Kidney epithelial cell (primary cell): ENCODE measurements around the gene NPAS2. TPM values are rescaled to one million over a fixed set of nuclear protein-coding genes. Genes with fewer than 3 reads are reported as not detected.

Source experiments
- DNase-seq: peaks from one replicate; pipeline ENCODE4 v3.0.0-alpha.2; 2010; ENCODE audit warnings: low read depth
- H3K27me3 ChIP-seq: 2 replicates; pipeline ENCODE4 v1.6.0; 2011; ENCODE audit warnings: low read length; ENCODE audit not compliant: control insufficient read depth, insufficient read depth
- H3K36me3 ChIP-seq: 2 replicates; pipeline ENCODE4 v1.5.1; 2011; ENCODE audit warnings: low read length; ENCODE audit not compliant: control insufficient read depth, insufficient read depth
- H3K4me3 ChIP-seq: 2 replicates; pipeline ENCODE4 v1.5.1; 2011; ENCODE audit warnings: low read depth, mild to moderate bottlenecking, control low read depth, low read length
- CTCF ChIP-seq: IDR thresholded peaks from 2 replicates; pipeline ENCODE4 v1.5.1; 2011; ENCODE audit warnings: mild to moderate bottlenecking, moderate library complexity, low read length, control low read depth, inconsistent platforms; ENCODE audit not compliant: insufficient read depth, poor library complexity, severe bottlenecking
- total RNA-seq: library from RNA; depleted of rRNA; stranded (reverse); fragments of >200 nt; gene quantifications from 2 replicates; pipeline ENCODE4 v1.2.3, GENCODE V29; 2015

Gene NPAS2
- total RNA-seq, 1 donor from 2014 or later = 11.2 TPM

DNA sequence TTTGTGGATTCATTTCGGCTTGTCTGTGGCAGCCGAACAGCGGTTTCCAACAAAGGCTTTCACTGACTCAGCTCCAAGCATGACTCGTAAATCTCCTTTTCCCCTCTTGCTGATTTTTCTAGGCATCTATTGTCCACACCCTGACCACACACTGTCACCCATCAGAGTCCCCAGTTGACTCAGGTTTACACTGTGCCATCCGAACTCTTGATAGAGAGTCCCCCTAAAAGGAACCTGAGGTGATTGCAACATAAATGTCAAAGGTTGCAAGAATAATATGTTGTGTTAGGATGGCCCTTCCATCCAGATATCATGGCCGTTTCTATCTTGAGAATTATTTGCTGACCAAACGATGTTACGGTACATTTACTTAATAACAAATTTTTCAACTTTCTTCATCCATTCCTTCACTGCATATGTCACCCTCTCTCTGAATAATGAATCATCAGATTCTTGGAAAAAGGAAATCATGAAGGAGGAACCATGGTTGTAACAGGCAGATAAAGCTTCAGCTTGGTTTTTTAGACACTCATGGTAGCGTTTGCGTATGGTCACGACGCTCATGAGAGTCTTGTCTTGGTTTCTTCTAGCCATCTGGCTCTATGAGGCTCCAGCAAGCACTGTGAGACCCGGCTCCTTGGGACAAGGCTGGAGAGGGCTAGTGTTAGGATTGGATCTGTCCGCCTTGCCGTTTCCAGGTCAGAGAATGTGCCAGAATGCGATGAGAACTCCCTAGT is 72.1 kb downstream of the NPAS2 start:
- Histone ChIP-seq H3K36me3 (no peaks in the 10 kb centered on the region), H3K4me3 (no peak overlapping the region), H3K27me3 (no peaks in the 10 kb centered on the region)
- TF ChIP-seq CTCF = no peak
- no peak for DNase-seq

GRCh38 chr2:100893392-100894104 is 73.6 kb downstream of the NPAS2 start:
- Histone ChIP-seq H3K27me3 (no peaks in the 10 kb centered on the region), H3K4me3 (no peak overlapping the region), H3K36me3 (no peaks in the 10 kb centered on the region)
- DNase-seq = no peak
- TF ChIP-seq CTCF = no peak

- no peaks in the 10 kb centered on the region for H3K36me3 ChIP-seq
- no peaks in the 10 kb centered on the region for H3K27me3 ChIP-seq
- no peak for DNase-seq
- no peak for TF ChIP-seq CTCF
- no peak overlapping the region for H3K4me3 ChIP-seq
These were observed 74.3 kb downstream of the NPAS2 start for GRCh38 chr2:100894105-100894795.

DNA sequence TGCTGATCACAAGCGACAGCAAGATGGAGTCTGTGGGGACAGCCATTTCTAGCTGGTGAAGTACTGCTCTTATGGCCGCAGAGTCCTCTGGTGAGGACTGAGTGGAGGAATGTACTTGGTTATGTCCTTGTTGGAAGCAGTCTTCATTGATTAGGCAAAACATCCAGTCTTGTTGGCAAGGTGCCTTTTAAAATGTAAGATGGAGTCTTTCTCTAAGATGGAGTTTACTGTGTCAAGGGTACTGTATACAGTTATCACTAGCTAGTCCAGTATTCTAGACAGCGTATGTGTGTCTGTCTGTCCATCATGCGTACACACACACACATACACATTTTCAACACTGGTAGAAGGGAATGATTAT is 74.8 kb downstream of the NPAS2 start:
- no peaks in the 10 kb centered on the region for H3K36me3 ChIP-seq
- TF ChIP-seq CTCF = no peak
- H3K27me3 ChIP-seq = no peaks in the 10 kb centered on the region
- H3K4me3 ChIP-seq = no peak overlapping the region
- no peak for DNase-seq

DNA sequence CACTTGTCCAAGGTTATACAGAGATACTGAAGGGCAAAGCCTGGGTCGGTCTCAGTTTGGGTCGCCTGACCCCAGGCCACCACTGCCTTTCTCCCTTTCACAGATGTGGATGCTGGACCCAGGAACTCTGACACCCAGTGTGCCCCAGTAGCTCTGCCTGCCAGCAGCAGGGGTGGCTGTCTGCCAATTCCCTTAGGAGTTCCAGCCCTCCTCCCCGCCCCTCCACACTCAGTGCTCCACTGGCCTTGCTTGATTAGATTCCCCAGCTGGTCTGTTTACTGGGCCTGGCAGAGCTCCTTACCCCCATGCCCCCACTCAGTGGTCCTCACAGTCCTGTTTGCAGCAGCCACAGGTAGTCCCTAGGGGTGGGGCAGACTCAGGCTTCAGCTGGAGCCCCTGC is 75.5 kb downstream of the NPAS2 start:
- DNase-seq = no peak
- no peak for TF ChIP-seq CTCF
- no peaks in the 10 kb centered on the region for H3K27me3 ChIP-seq
- no peaks in the 10 kb centered on the region for H3K36me3 ChIP-seq
- H3K4me3 ChIP-seq = no peak overlapping the region
